WERI-Rb-1 (cell line): ENCODE measurements around the gene LASP1.
A peak's percentile ranks its signal among the peaks of the same experiment; 100 is the strongest.

Experiments used
- DNase-seq: peaks from one replicate; pipeline ENCODE4 v3.0.0-alpha.2; 2020
- H3K27ac ChIP-seq: fragments of 250-450 bp; sonication (Bioruptor Pico); 2 replicates; pipeline ENCODE4 v1.5.1; 2020; ENCODE audit warnings: mild to moderate bottlenecking, moderate library complexity
- H3K27me3 ChIP-seq: fragments of 250-450 bp; sonication (Bioruptor Pico); 2 replicates; pipeline ENCODE4 v1.5.1; 2021; ENCODE audit warnings: mild to moderate bottlenecking, low read depth, moderate library complexity; ENCODE audit not compliant: insufficient read depth, severe bottlenecking
- H3K36me3 ChIP-seq: fragments of 250-450 bp; sonication (Bioruptor Pico); 2 replicates; pipeline ENCODE4 v1.5.1; 2020; ENCODE audit warnings: mild to moderate bottlenecking, moderate library complexity
- H3K4me3 ChIP-seq: 2 replicates; pipeline ENCODE4 v1.5.1; 2011; ENCODE audit warnings: low read depth, mild to moderate bottlenecking, control low read depth, low read length
- H3K9me3 ChIP-seq: fragments of 250-450 bp; sonication (Bioruptor Pico); 2 replicates; pipeline ENCODE4 v1.5.1; 2021; ENCODE audit warnings: mild to moderate bottlenecking, moderate library complexity; ENCODE audit not compliant: severe bottlenecking
- TF ChIP-seq, protein P1 (sequence below): IDR thresholded peaks from 2 replicates; pipeline ENCODE4 v1.5.1; 2011; ENCODE audit warnings: low read depth, mild to moderate bottlenecking, control low read depth, inconsistent platforms, low read length

LASP1 gene

DNA sequence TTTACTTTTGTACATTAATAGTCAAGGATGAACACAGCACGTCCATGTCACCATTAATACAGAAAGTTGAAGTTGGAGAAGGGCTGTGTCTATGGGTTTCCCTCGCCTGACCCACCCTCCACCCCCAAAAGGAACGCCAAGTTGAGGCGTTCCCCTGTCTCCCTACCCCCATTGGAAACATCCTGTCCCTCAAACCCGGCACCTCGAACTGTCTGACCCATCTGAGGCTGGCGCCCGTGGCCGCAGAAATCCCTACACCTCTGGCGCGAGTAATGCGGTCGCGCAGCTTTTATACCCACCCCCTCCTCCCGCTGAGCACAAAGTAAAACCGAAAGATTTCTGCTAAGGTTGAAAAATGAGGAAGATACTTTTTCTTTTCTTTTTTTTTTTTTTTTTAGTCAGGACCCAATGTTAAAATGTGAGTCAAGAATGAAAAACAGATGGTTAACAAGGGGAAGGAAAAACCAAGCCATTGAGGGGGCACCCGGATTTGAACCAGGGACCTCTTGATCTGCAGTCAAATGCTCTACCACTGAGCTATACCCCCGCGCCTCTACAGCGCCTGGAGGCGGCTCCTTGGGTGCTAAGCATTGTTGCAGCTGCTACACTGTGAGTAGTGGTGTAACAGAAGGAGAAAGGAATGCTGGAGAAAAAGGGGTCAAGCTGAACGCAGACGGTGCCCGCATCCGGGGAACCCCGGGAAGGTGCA is 887 bp upstream of the LASP1 start:
- no peaks in the 10 kb centered on the region for H3K9me3 ChIP-seq

GRCh38 chr17:38870259-38871165 is 654 bp downstream of the LASP1 start:
- TF ChIP-seq, protein P1, sequence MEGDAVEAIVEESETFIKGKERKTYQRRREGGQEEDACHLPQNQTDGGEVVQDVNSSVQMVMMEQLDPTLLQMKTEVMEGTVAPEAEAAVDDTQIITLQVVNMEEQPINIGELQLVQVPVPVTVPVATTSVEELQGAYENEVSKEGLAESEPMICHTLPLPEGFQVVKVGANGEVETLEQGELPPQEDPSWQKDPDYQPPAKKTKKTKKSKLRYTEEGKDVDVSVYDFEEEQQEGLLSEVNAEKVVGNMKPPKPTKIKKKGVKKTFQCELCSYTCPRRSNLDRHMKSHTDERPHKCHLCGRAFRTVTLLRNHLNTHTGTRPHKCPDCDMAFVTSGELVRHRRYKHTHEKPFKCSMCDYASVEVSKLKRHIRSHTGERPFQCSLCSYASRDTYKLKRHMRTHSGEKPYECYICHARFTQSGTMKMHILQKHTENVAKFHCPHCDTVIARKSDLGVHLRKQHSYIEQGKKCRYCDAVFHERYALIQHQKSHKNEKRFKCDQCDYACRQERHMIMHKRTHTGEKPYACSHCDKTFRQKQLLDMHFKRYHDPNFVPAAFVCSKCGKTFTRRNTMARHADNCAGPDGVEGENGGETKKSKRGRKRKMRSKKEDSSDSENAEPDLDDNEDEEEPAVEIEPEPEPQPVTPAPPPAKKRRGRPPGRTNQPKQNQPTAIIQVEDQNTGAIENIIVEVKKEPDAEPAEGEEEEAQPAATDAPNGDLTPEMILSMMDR: no peak
- peak overlapping the region; percentile 99 for H3K4me3 ChIP-seq
- no peaks in the 10 kb centered on the region for H3K9me3 ChIP-seq
- peak; percentile 54 for DNase-seq
- H3K36me3 ChIP-seq: peaks cover 4% of the 10 kb centered on the region
- no peaks in the 10 kb centered on the region for H3K27me3 ChIP-seq
- H3K27ac ChIP-seq: peak overlapping the region; percentile 91

More for the DNA sequence above, 887 bp upstream of the LASP1 start:
- TF ChIP-seq, protein P1: peak; percentile 42; the same call in 1 of the 2 replicates
- Histone ChIP-seq H3K36me3 (peaks cover 4% of the 10 kb centered on the region), H3K27me3 (no peaks in the 10 kb centered on the region), H3K4me3 (peak overlapping the region; percentile 99), H3K27ac (peak overlapping the region; percentile 91)
- DNase-seq: peak; percentile 87

GRCh38 chr17:38871247-38872015 is 1.6 kb downstream of the LASP1 start:
- no peaks in the 10 kb centered on the region for H3K9me3 ChIP-seq
- H3K36me3 ChIP-seq: peaks cover 4% of the 10 kb centered on the region
- peak overlapping the region; percentile 99 for H3K4me3 ChIP-seq
- H3K27ac ChIP-seq: peak overlapping the region; percentile 91; the same call in 1 of the 2 replicates
- TF ChIP-seq, protein P1: no peak
- no peak for DNase-seq
- H3K27me3 ChIP-seq: no peaks in the 10 kb centered on the region

DNA sequence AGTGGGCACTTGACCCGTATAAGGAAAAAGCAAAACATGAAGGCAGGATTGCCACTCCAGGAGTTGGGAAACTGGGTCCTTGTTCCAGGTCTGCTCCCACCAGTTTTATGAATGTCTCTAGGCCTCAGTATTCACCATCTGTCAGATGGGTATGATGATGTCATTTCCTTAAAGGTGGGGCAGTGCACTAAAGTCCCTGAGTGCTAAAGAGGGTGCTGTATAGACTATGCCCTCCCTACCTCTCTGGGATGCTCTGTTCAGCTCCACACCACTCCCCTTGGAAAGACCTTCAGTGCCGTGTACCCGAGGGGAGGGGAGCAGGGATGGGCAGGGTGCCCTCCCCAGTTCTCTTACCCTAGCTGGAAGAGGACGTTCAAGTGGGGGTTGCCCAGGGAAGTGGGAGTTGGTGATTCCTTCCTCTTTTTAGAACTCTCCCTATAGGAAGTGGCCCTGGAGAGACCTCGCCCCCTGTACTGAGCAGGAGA is 2.2 kb downstream of the LASP1 start:
- TF ChIP-seq, protein P1: no peak
- H3K9me3 ChIP-seq: no peaks in the 10 kb centered on the region
- DNase-seq: no peak
- no peak overlapping the region for H3K27ac ChIP-seq
- H3K27me3 ChIP-seq: no peaks in the 10 kb centered on the region
- H3K36me3 ChIP-seq: peaks cover 4% of the 10 kb centered on the region
- H3K4me3 ChIP-seq: no peak overlapping the region

DNA sequence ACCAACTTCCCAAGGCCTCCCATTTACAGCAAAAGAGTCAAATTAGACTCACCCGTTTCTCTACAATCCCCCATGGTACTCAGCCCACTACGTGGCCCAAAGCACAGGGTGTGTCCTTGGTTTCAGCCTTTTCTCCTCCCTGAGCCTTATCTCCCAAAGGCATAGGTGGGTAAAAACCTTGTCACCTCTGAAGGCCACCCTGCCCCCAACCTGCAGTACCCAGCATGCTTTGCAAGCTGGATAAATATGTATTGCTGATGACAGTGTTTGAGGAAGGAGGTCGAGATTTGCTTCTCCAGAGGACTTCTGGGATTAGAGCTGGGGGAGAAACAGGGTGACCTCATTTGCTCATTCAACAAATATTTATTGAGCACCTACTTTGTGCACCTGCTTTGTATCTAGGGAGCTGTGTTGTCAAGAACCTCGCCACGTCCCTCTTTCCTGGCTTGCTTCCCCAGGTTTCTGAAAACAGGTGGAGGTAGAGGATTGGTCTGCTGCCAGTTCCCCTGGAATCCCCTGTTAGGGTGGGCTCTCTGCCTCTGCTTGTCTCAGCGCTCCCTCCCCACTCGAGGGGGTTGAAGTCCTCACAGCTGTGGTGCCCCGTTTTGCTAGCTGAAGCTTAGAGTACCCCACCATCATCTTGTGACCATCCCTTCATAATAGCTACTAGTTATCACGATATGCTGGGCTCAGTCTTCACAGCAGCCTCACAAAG is 3.0 kb downstream of the LASP1 start:
- no peak for DNase-seq
- no peaks in the 10 kb centered on the region for H3K9me3 ChIP-seq
- no peaks in the 10 kb centered on the region for H3K27me3 ChIP-seq
- peaks cover 4% of the 10 kb centered on the region for H3K36me3 ChIP-seq
- H3K4me3 ChIP-seq: no peak overlapping the region
- H3K27ac ChIP-seq: no peak overlapping the region
- TF ChIP-seq, protein P1: no peak
